Stimulated activated CD8-positive, alpha-beta memory T cell treated with anti-CD3 and anti-CD28 coated beads, Interleukin-15, amount 100 ng/mL, for 1 hour (primary cell): ENCODE results near the gene INSR.
"Not testable (repeated sequence)": the region's sequence is repeated elsewhere in the genome, so short reads cannot be mapped to it uniquely, and the experiment has no call there.

Source experiments
- DNase-seq: peaks from one replicate; pipeline ENCODE4 v3.0.0-alpha.2; 2020; ENCODE audit warnings: low read depth

INSR gene

GRCh38 chr19:7195046-7195445, 99.2 kb downstream of the INSR start:
- DNase-seq: no peak

GRCh38 chr19:7194566-7194965, 99.6 kb downstream of the INSR start:
- no peak for DNase-seq

- peak; percentile 24 for DNase-seq
These were observed 102.1 kb downstream of the INSR start for GRCh38 chr19:7191946-7192691.

- no peak for DNase-seq
These were observed 105.2 kb downstream of the INSR start for GRCh38 chr19:7188698-7189629.

GRCh38 chr19:7187605-7188339, 106.4 kb downstream of the INSR start:
- no peak for DNase-seq

GRCh38 chr19:7182489-7182888, 111.7 kb downstream of the INSR start:
- no peak for DNase-seq

- no peak for DNase-seq
These were observed 114.3 kb downstream of the INSR start for GRCh38 chr19:7179917-7180306.

GRCh38 chr19:7177926-7178325, 116.3 kb downstream of the INSR start:
- DNase-seq: no peak

GRCh38 chr19:7176792-7177191, 117.4 kb downstream of the INSR start:
- DNase-seq: no peak

- DNase-seq: no peak
These were observed 121.4 kb downstream of the INSR start for GRCh38 chr19:7172794-7173193.

- no peak for DNase-seq
These were observed 123.2 kb downstream of the INSR start for GRCh38 chr19:7170983-7171382.

- DNase-seq: no peak
These were observed 125.3 kb downstream of the INSR start for GRCh38 chr19:7168941-7169340.

- no peak for DNase-seq
These were observed 132.9 kb downstream of the INSR start for GRCh38 chr19:7161292-7161691.

GRCh38 chr19:7159105-7159933, 134.9 kb downstream of the INSR start:
- no peak for DNase-seq

- no peak for DNase-seq
These were observed 141.2 kb downstream of the INSR start for GRCh38 chr19:7153022-7153421.

GRCh38 chr19:7152568-7152967, 141.6 kb downstream of the INSR start:
- no peak for DNase-seq

GRCh38 chr19:7149956-7150705, 144.1 kb downstream of the INSR start:
- no peak for DNase-seq

- DNase-seq: not testable (repeated sequence)
These were observed 147.0 kb downstream of the INSR start for GRCh38 chr19:7147119-7147675.

GRCh38 chr19:7146086-7146485, 148.1 kb downstream of the INSR start:
- DNase-seq: not testable (repeated sequence)

- DNase-seq: no peak
These were observed 148.7 kb downstream of the INSR start for GRCh38 chr19:7145494-7145893.

- no peak for DNase-seq
These were observed 151.4 kb downstream of the INSR start for GRCh38 chr19:7142771-7143170.
